Osteoblast (primary cell): ENCODE results near the gene PAQR6. TPM values are rescaled to one million over a fixed set of nuclear protein-coding genes. Genes with fewer than 3 reads are reported as not detected.

Source experiments
- DNase-seq: peaks from one replicate; pipeline ENCODE4 v3.0.0; 2011; ENCODE audit warnings: low spot score, mixed read lengths; ENCODE audit not compliant: insufficient read length; ENCODE audit errors: missing footprints
- H2AFZ ChIP-seq: 2 replicates; pipeline ENCODE4 v1.6.0; 2011; ENCODE audit warnings: mild to moderate bottlenecking, low read length
- H3K27ac ChIP-seq: 2 replicates; pipeline ENCODE4 v1.5.1; 2011; ENCODE audit warnings: mild to moderate bottlenecking, low read depth, low read length, moderate library complexity
- H3K27me3 ChIP-seq: 2 replicates; pipeline ENCODE4 v1.6.0; 2012; ENCODE audit warnings: mild to moderate bottlenecking, control low read depth, inconsistent platforms, low read length, moderate library complexity; ENCODE audit not compliant: insufficient read depth
- H3K36me3 ChIP-seq: 2 replicates; pipeline ENCODE4 v1.5.1; 2011; ENCODE audit warnings: mild to moderate bottlenecking, low read length, control low read depth, moderate library complexity; ENCODE audit not compliant: insufficient read depth
- H3K4me1 ChIP-seq: 2 replicates; pipeline ENCODE4 v1.5.1; 2011; ENCODE audit warnings: mild to moderate bottlenecking, low read length, control low read depth, moderate library complexity; ENCODE audit not compliant: insufficient read depth
- H3K4me2 ChIP-seq: 2 replicates; pipeline ENCODE4 v1.6.0; 2011; ENCODE audit warnings: mild to moderate bottlenecking, low read length; ENCODE audit not compliant: insufficient read depth
- H3K4me3 ChIP-seq: fragments of 200-600 bp; sonication (generic); 3 replicates; pipeline ENCODE4 v1.5.1; 2012; ENCODE audit warnings: mild to moderate bottlenecking, low read length, inconsistent platforms; ENCODE audit not compliant: insufficient read depth
- H3K79me2 ChIP-seq: 2 replicates; pipeline ENCODE4 v1.6.0; 2012; ENCODE audit warnings: mild to moderate bottlenecking, low read length, control low read depth, inconsistent platforms; ENCODE audit not compliant: insufficient read depth
- H3K9me3 ChIP-seq: 2 replicates; pipeline ENCODE4 v1.5.1; 2011; ENCODE audit warnings: low read depth, low read length, control low read depth
- H4K20me1 ChIP-seq: 2 replicates; pipeline ENCODE4 v1.6.0; 2012; ENCODE audit warnings: mild to moderate bottlenecking, low read length, control low read depth; ENCODE audit not compliant: insufficient read depth
- CTCF ChIP-seq: IDR thresholded peaks from 2 replicates; pipeline ENCODE4 v1.5.1; 2011; ENCODE audit warnings: mild to moderate bottlenecking, low read depth, low read length, moderate library complexity; ENCODE audit errors: extremely low read depth
- total RNA-seq: library from RNA; depleted of rRNA; stranded (reverse); fragments of >200 nt; gene quantifications from 2 replicates; pipeline ENCODE4 v1.2.3, GENCODE V29; 2012

Gene PAQR6
- total RNA-seq, 1 donor = 0.36 TPM

GRCh38 chr1:156193488-156194299 lies 54.2 kb downstream of the PAQR6 start, which contains the start of gene SLC25A44:
Gene SLC25A44 (plus strand): TSS chr1:156194104. CDS start chr1:156199848, 5,744 bp downstream.
- DNase-seq = peak; percentile 96

More at GRCh38 chr1:156193488-156194299, 54.2 kb downstream of the PAQR6 start, which contains the start of gene SLC25A44:
- Histone ChIP-seq H2AFZ (peak within 1 kb of the TSS; percentile 95), H3K79me2 (peaks cover 47% of the 10 kb centered on the region), H3K27ac (peak within 1 kb of the TSS; percentile 88), H3K36me3 (peaks cover 17% of the 10 kb centered on the region), H3K27me3 (no peaks in the 10 kb centered on the region), H3K4me1 (peaks cover 13% of the 10 kb centered on the region), H3K9me3 (no peaks in the 10 kb centered on the region), H4K20me1 (peaks cover 31% of the 10 kb centered on the region), H3K4me3 (peak within 1 kb of the TSS; percentile 96), H3K4me2 (peak within 1 kb of the TSS; percentile 99)
- peak; percentile 41 for TF ChIP-seq CTCF

Other genes starting within 250 kb of the PAQR6 start
- 332 and 415 TPM in 2 replicates for gene SSR2, start 227.1 kb downstream of the PAQR6 start, total RNA-seq
- gene UBQLN4, start 194.3 kb downstream of the PAQR6 start, total RNA-seq = 10.6 and 13.0 TPM in 2 replicates
- 36.6 and 40.1 TPM in 2 replicates for gene LAMTOR2, start 193.3 kb downstream of the PAQR6 start, total RNA-seq
- gene RAB25, start 186.9 kb downstream of the PAQR6 start, total RNA-seq = not detected in 2 replicates
- 0.88 and 1.1 TPM in 2 replicates for gene MEX3A, start 165.6 kb downstream of the PAQR6 start, total RNA-seq
- gene LMNA, start 133.3 kb downstream of the PAQR6 start, total RNA-seq = 774 and 854 TPM in 2 replicates
- 1.5 and 1.8 TPM in 2 replicates for gene SEMA4A, start 94.5 kb downstream of the PAQR6 start, total RNA-seq
- 15.0 and 15.2 TPM in 2 replicates for gene SLC25A44, start 54.0 kb downstream of the PAQR6 start, total RNA-seq
- 31.2 and 34.0 TPM in 2 replicates for gene PMF1, start 35.0 kb downstream of the PAQR6 start, total RNA-seq
- 1.5 and 2.2 TPM in 2 replicates for gene BGLAP, start 5.9 kb downstream of the PAQR6 start, total RNA-seq
- 49.2 and 50.7 TPM in 2 replicates for gene SMG5, start 34.8 kb upstream of the PAQR6 start, total RNA-seq
- 0.88 and 1.4 TPM in 2 replicates for gene TMEM79, start 36.3 kb upstream of the PAQR6 start, total RNA-seq
- 118 and 137 TPM in 2 replicates for gene GLMP, start 47.6 kb upstream of the PAQR6 start, total RNA-seq
- gene VHLL, start 51.3 kb upstream of the PAQR6 start, total RNA-seq = not detected in 2 replicates
- gene CCT3, start 90.2 kb upstream of the PAQR6 start, total RNA-seq = 258 and 276 TPM in 2 replicates
- gene TSACC, start 90.5 kb upstream of the PAQR6 start, total RNA-seq = 0.36 TPM in 1 of 2 replicates, not detected in the other
- gene RHBG, start 121.2 kb upstream of the PAQR6 start, total RNA-seq = not detected in 2 replicates